HG03196 (cell line): Measurements from ENCODE around the gene ABCC3.
"Not testable (repeated sequence)": the region's sequence is repeated elsewhere in the genome, so short reads cannot be mapped to it uniquely, and the experiment has no call there.

ENCODE experiments used
- ATAC-seq: cut with Tn5 transposase; IDR thresholded peaks from one replicate; pipeline ENCODE4 v1.9.1; 2021; ENCODE audit not compliant: unreplicated experiment

Gene ABCC3

DNA sequence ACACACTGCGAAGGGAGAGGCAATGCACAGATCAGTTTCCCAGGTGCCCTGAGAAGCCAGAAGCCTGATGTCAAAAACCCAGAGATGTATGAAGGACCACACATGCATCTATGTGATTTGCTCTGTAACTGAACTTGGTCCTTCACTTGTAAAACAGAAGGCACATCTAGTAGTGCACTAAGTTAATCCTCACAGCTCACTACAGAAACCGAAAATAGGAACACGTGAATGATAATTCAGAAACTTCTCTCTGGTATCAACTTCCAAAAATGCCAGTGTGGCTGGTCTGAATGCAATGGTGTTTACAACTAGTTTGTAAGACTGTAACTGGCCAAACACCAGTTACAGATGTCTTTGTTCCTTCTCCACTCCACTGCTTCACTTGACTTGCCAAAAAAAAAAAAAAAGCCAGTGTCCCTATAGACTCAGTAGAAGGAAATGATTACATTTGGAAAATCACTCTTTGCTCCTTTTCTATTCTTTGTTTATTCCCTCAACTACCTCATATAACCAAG lies 61.7 kb downstream of the ABCC3 start:
- no peak for ATAC-seq

DNA sequence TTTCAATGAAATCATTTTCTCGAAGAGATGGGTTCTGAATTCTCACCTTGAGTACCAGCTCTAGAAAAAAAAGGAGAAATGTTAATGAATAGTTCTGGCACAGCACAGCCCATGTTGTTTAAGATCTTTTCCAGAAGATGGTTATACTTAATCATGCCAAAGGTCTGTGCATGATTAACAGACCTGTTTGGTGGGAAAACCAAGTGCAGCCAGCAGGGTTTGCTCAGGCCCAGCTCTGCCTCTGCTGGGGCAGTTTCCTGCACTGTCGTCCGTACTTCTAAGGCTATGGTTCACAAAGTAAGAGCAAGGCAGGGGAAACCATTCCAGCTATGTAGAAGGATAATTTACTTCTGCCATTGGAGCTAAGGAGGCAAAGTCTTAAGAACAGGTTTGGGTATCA lies 62.4 kb downstream of the ABCC3 start:
- no peak for ATAC-seq

DNA sequence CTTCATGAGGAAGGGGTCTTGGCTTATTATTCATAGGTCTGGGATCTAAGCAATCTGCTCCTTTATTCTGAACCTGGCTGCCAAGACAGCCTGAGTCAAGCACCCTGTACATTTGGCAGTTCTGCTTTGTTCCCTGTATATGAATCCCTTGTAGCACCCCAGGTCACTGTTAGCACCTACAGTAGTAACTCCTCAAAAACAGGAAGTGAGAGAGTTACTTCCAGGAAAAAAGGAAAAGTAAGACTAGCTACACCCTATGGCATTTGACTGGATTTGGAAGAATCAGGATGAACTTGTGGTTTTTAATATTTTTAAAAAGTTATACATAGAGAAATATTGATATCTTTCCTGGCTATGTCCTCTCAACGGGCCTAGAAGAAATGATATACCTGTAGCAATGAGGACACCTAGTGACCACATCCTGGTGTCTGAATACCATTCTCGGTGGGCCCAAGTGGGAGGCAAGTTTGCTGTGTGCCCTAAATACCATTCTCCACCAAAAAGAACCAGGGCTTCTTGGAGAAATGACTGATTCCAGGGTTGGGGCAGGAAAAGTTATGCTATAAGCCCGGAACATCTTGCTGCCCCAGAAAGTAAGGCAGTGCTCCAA lies 63.1 kb downstream of the ABCC3 start:
- no peak for ATAC-seq

DNA sequence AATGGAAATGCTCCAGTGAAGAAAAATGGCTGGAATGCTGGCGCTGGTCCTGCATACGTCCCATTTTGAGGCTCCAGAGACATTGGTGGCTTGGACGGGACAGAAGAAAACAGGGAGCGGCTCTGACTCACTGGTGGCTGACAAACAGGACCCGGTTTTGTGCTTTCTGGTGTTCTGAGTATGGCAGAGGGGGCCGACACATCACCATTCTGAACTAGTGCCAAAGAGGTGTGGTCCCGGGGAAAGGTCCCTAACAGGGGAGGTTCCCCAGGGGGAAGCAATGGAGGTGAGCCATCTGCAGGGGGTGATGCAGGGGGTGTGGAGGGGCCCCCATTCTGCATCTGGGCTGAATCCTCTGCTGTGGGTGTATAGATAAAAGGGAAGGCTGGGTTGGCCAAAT lies 64.7 kb downstream of the ABCC3 start:
- no peak for ATAC-seq

DNA sequence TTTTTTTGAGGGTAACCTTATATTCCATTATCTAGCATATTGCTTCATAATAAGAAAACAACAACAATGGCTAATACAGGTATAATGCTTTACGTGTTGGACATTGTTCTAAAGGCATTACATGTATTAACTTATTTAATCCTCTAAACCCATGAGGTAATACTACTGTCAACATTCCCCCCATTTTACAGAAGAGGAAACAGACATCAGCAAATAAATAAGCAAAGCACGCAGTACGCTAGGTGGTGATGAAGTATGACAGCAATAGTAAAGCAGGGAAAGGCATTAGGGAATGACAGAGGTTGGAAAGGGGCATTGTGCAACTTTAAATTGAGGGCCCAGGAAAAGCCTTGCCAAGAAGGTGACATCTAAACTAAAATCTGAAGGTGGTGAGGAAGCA lies 68.5 kb downstream of the ABCC3 start:
- ATAC-seq = no peak

DNA sequence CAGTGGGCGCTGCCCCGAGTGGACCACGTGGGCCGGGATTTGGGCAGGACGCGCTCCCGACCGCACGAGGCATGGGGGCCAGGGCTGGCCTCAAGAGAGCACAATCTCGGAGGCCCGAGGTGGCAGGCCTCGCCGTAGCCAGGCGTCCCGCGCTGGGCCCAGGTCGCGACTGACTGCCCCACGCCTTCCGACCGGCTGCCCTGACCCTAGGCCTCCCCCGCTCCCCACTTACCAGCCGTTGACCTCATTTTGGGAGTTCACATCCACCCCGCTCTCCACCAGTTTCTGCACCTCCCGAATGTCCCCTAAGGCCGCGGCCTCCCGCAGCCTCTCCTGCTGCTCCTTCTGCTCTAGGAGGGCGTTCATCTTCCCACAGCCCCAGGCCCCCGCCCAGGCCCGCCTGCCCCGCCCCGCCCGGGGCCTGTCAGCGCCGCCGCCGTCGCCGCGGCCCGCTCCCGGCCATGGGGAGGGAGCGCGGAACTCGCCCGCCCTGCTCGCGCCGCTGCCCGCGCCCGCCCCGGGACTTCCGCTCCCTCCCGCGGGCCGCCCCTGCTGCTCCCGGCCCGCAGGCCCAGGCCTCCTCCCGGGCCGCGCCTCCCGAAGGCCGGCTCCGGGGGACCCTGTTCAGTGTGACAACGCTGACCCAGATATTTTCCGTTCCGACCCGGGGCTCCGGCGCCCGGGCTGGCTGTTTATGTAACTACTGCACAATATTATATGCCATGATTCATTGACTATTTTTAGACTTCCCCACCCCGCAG lies 72.8 kb downstream of the ABCC3 start, which contains the start of gene ANKRD40:
Gene ANKRD40, minus strand, starts transcription at position 626 of the 761 bp plus-strand sequence. Its CDS starts 260 bp downstream, at position 366.
- ATAC-seq = peak; percentile 81

DNA sequence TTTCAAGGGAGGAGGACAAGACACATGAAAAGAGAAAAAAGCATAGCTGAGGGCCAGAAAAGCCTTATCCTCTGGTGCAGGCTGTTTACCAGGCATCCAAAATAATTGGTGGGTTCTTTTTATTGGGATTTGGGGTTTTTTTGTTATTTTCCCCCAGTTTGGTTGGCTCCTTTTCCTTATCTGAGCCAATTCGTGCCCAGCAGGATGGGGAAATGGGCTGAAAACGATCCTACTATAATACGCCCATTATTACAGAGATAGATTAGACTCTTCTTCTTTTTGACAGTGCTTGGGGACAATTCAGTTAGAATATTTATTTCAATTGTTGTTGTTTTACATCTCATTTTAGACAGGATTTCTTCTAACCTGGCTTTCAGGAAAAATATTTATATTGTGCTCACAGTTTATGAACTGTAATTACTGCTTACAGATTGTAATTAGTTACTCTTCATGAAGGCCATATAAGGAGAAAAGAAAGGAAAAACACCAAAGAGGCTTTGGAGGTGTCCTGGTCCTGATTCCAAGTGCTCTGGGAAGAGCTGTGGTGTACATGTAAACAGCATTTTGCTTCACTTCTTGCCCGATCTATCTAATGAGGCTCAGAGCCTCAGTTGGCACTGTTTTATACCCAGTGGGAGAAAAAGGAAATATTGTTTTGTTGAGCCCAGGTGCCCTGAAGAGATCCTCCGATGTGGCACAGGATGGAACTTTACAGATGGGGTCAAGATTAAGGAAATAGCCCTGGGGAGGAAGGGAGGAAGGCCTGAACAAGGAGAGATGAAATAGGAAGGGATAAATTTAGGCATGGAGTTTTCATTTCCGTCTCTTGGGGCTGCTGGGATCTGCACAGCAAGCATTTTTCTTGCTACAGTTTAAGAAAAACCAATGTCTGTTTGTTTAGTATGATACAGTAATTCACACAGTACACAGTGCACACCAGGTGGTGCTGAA lies 73.6 kb downstream of the ABCC3 start:
- no peak for ATAC-seq

DNA sequence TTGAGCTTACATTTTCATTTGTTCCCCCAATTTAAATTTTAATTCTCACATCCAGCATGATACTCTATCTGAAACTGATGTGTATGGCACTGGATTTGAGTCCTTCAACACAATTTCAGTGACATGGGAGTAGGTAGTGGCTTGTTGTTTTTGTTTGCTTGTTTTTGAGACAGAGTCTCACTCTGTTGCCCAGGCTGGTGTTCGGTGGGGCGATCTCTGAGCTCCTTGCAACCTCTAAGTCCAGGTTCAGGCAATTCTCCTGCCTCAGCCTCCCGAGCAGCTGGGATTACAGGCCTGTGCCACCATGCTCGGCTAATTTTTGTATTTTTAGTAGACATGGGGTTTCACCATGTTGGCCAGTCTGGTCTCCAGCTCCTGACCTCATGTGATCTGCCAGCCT lies 74.4 kb downstream of the ABCC3 start:
- ATAC-seq = not testable (repeated sequence)

DNA sequence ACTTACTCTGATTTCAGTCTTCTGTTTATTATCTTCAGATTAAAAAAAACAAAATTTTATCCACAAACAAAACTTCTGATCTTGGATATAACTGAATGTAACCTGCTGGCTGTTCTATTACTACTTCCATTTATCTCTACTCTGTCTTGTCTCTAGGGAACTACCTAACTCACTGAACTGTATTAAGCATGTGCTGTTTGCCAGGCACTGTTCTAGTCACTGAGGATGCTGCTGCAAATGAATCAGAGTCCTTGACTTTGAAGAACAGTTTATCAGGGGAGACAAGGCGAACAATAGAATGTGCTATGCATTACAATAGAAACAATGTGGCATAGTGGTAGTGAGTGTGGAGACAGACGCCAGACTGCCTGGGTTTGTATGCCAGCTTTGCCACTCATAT lies 75.3 kb downstream of the ABCC3 start:
- no peak for ATAC-seq

DNA sequence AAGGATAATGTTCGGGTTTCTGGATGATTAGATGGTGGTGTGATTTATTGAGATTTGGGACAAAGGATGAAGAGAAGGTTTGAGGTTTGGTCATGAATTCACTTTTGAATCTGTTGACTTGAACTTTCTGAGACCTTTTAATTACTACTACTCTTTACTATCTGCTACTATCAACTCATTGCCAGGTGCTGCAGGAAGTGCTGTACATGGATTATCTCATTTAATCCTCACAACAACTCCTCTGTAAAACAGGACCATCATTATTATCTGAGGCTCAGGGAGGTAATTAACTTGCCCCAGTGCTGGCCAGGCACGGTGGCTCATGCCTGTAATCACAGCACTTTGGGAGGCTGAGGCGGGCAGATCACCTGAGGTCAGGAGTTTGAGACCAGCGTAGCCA lies 76.0 kb downstream of the ABCC3 start:
- no peak for ATAC-seq

DNA sequence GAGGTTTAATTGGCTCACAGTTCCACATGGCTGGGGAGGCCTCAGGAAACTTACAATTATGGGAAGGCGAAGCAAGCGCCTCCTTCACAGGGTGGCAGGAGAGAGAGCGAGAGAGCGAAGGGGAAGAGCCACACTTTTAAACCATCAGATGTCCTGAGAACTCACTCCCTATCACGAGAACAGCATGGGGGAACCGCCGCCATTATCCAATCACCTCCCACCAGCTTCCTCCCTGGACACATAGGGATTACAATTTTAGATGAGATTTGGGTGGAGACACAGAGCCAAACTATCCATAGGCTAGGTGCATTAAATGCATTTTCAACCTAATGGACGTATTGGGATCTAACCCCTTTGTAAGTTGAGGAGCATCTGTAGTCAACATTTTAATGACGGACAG lies 78.0 kb downstream of the ABCC3 start:
- no peak for ATAC-seq

DNA sequence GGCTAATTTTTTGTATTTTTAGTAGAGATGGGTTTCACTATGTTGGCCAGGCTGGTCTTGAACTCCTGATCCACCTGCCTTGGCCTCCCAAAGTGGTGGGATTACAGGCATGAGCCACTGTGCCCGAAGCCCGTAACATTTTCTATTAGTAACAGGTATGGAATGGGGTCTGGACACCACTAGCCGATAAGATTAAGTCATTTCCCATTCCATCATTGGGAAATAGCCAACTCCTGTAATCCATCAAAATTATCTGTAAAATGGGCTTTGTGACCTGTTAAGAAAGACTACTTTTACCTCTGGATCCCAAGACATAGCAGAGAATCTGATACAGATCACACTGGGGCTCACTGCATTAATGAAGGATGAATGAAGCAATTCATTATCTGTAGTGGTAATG lies 80.8 kb downstream of the ABCC3 start:
- no peak for ATAC-seq

DNA sequence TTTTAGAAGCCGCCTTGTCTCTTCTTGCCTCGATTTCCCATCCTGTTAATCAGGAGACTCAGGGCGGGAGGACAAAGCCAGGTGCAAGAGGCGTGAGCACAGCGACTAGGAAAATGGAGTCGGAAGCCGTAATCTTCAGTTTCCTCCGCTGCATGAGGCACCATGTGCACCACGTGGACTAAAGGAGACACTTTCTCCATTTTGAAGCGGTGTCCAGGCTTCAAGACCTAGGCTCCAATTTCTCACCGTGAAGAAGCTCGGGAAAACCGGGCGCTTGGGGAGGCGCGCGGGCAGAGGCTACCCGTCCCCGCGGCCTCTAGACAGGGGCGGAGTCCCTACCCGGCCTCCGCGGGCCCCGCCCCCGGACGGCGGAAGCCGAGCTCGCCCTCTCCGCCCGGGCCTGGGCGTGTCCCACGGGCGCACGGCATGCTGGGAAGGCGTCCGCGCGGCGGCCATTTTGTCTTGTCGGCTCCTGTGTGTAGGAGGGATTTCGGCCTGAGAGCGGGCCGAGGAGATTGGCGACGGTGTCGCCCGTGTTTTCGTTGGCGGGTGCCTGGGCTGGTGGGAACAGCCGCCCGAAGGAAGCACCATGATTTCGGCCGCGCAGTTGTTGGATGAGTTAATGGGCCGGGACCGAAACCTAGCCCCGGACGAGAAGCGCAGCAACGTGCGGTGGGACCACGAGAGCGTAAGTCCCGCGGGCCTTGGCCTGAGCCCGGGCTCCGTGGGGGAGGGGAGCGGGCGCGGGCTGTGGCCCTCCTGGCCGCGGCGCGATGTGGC lies 84.7 kb downstream of the ABCC3 start, which contains the start of gene LUC7L3:
Gene LUC7L3, plus strand, starts transcription at position 460 of the 780 bp plus-strand sequence. Its CDS starts 130 bp downstream, at position 590.
- ATAC-seq = peak; percentile 90

DNA sequence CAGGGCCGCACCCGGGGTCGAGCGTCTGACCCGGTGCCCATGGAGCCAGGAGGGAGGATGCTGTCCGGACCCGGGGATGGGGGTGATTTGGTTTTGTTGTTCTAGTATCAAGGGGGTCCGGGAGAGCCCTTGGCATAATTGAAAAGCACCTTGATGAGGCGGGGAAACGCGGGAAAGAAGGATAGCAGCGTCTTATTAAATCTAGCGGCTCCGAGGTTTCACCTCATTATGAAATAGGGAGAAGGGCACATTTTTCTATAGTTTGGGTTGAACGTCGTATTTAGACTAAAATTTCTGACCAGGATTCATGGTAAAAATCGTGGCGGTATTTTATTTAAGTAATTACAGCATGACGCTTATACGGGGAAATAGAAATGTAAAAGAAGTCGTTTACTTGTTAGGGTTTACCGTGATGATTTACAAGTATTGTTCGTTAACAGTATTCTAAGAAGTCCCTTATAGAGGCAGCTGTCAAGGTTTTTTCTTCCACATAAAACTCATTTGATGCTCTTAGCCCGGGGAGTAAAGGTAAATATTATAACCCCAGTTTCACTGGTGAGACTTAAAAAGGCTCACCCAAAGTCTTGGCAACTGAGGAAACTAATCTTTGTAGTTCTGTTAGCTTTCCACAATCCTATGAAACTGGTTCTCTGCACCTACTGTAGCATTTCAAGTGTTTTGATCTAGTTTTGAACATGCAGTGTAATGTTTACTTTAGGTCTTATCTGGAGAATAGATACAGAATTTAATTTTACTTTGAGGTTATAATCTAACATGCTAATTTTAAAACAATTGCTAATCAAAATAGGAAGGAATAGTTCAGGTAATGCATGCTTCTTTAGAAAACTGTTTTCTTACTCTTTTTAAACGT lies 85.5 kb downstream of the ABCC3 start:
- ATAC-seq = no peak

DNA sequence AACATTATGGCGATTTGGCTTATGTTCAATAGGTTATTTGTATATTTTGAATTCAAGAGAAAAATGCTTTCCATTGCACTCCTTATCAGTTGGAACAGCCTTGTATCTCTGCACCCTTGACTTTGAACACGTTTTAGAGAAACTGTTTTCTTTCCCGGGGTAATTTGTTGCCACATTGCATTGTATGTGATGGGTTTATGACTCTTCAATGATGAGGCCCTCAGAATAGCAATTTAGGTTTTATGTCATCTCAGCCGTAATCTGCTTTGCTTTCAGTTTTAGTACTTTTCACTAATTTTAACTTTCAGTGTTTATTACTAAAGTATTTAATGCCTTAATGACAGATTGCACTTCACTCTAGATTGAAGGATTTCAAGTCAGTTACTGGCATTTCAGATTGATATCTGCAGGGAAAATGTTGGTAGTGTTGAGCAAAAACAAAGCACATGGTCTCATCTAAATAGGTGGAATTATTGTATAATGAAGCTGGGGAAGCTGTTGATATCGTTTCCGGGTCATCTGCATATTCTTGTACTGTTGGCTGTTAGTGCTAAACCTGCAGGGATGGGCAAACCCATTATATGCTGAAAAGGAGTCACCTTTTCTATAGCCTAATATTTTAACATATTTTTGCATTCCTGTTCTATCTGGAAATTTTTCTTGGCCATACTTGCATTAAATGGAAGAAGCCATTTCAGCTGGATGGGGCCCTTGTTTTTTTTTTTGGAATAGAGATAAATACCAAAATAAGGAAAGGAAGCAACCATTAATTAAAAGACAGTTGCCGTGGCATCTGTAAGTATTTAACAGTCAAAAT lies 86.7 kb downstream of the ABCC3 start:
- no peak for ATAC-seq

DNA sequence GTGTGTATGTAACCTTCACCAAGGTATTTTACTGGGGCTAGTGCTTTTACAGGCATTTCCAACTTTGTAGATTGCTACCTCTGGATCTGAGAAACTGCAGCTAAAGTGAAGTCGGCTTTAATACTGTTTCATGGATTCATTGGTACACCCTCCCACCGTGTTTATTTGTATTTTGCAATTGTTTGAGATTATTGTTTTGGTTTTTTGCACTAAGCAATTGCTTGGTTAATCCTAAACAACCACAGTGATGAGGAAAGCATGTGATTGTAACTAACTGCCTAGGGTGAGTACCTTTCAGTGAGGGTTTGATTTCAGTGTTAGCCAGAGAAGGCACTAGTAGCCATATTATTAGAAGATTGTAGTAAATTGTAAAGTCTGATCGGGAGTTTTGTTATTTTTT lies 88.1 kb downstream of the ABCC3 start:
- no peak for ATAC-seq

DNA sequence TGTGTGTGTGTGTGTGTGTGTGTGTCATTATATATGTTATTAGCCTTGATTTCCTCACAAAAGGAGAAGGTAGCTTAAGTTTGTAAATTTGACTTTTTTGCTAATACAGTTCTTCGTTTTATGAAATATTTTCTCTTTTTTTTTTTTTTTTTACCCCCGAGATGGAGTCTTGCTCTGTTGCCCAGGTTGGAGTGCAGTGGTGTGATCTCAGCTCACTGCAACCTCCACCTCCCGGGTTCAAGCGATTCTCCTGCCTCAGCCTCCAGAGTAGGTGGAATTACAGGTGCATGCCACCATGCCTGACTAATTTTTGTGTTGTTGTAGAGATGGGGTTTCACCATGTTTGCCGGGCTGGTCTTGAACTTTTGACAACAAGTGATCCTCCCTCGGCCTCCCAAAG lies 89.9 kb downstream of the ABCC3 start:
- ATAC-seq = not testable (repeated sequence)

DNA sequence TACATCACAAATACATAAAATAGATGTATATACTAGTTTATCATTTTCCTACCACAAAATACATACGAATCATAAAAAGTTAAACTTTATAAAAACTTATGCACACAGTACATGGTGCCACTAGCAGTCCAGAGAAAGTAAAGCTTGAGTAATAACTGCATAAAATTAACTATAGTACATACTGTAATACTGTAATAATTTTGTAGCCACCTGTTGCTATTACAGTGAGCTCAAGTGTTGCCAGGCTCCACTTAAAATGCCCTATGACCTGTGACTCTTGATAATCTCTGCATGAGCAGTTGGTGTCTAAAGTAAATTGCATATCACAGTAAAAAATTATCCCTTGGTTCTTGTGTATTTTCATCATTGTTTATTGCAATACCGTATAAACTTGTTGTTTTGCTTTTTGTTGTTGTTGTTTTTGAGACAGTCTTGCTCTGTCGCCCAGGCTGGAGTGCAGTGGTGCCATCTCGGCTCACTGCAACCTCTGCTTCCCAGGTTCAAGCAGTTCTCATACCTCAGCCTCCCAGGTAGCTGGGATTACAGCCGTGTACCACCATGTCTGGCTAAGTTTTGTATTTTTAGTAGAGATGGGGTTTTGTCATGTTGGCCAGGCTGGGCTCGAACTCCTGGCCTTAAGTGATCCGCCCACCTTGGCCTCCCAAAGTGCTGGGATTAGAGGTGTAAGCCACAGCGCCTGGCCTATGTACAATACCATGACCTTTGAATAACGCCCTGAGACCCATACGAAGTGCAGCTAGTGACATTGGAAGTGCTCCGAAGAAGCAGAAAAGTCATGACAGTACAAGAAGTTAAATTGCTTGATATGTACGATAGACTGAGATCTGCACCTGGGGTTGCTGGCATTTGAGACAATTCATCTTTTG lies 91.3 kb downstream of the ABCC3 start:
- ATAC-seq = no peak
